Measurements from ENCODE around the gene NUDC.

The NUDC gene

GRCh38 chr1:26915204-26915842 is 6.2 kb upstream of the NUDC start:
- no peaks in the 10 kb centered on the region for H3F3A ChIP-seq (ENCODE audit: low read depth)
- no peaks in the 10 kb centered on the region for H3K4me1 ChIP-seq (ENCODE audit: insufficient read depth, low read length, poor library complexity, severe bottlenecking)
- TF ChIP-seq EZH2phosphoT487 (IDR thresholded peaks at IDR 0.05; ENCODE audit: borderline replicate concordance) = no peak
- TF ChIP-seq, protein P1, sequence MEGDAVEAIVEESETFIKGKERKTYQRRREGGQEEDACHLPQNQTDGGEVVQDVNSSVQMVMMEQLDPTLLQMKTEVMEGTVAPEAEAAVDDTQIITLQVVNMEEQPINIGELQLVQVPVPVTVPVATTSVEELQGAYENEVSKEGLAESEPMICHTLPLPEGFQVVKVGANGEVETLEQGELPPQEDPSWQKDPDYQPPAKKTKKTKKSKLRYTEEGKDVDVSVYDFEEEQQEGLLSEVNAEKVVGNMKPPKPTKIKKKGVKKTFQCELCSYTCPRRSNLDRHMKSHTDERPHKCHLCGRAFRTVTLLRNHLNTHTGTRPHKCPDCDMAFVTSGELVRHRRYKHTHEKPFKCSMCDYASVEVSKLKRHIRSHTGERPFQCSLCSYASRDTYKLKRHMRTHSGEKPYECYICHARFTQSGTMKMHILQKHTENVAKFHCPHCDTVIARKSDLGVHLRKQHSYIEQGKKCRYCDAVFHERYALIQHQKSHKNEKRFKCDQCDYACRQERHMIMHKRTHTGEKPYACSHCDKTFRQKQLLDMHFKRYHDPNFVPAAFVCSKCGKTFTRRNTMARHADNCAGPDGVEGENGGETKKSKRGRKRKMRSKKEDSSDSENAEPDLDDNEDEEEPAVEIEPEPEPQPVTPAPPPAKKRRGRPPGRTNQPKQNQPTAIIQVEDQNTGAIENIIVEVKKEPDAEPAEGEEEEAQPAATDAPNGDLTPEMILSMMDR (conservative IDR thresholded peaks at IDR 0.05; ENCODE audit: low read length) = no peak
- H3K79me2 ChIP-seq (ENCODE audit: insufficient read depth, low read length) = no peaks in the 10 kb centered on the region
- no peaks in the 10 kb centered on the region for H3K36me3 ChIP-seq (ENCODE audit: insufficient read depth, low read length)
- no peak overlapping the region for H3K9ac ChIP-seq (ENCODE audit: low read depth, low read length, poor library complexity, severe bottlenecking)
- no peak overlapping the region for H3K4me2 ChIP-seq (ENCODE audit: low read depth, low read length, poor library complexity, severe bottlenecking)
- no peak overlapping the region for H3K4me3 ChIP-seq (ENCODE audit: low read length, poor library complexity, severe bottlenecking)
- no peak overlapping the region for H2AFZ ChIP-seq (ENCODE audit: low read length)
- no peaks in the 10 kb centered on the region for H3K9me2 ChIP-seq (replicated peaks; ENCODE audit: low read depth, low read length)
- no peaks in the 10 kb centered on the region for H3K27me3 ChIP-seq (ENCODE audit: insufficient read depth, low read length, poor library complexity, severe bottlenecking)
- H4K20me1 ChIP-seq (ENCODE audit: insufficient read depth, low read length, poor library complexity, severe bottlenecking) = no peaks in the 10 kb centered on the region
- H3K9me3 ChIP-seq (ENCODE audit: insufficient read depth, low read depth, low read length) = no peaks in the 10 kb centered on the region

GRCh38 chr1:26921126-26921539 is 410 bp upstream of the NUDC start:
- H3K36me3 ChIP-seq (ENCODE audit: insufficient read depth, low read length) = peaks cover 2% of the 10 kb centered on the region; the same call in 1 of the 2 replicates
- peak overlapping the region; percentile 87 for H3K4me2 ChIP-seq (ENCODE audit: low read depth, low read length, poor library complexity, severe bottlenecking)
- H2AFZ ChIP-seq (ENCODE audit: low read length) = peak overlapping the region; percentile 86
- H3K4me3 ChIP-seq (ENCODE audit: low read length, poor library complexity, severe bottlenecking) = peak overlapping the region; percentile 92
- peaks cover 32% of the 10 kb centered on the region for H3K79me2 ChIP-seq (ENCODE audit: insufficient read depth, low read length)
- no peaks in the 10 kb centered on the region for H3K9me2 ChIP-seq (replicated peaks; ENCODE audit: low read depth, low read length)
- peak overlapping the region; percentile 26 for H3K9ac ChIP-seq (ENCODE audit: low read depth, low read length, poor library complexity, severe bottlenecking)
- H3K27me3 ChIP-seq (ENCODE audit: insufficient read depth, low read length, poor library complexity, severe bottlenecking) = no peaks in the 10 kb centered on the region
- H3K9me3 ChIP-seq (ENCODE audit: insufficient read depth, low read depth, low read length) = no peaks in the 10 kb centered on the region
- peaks cover 26% of the 10 kb centered on the region for H4K20me1 ChIP-seq (ENCODE audit: insufficient read depth, low read length, poor library complexity, severe bottlenecking)
- TF ChIP-seq, protein P1 (conservative IDR thresholded peaks at IDR 0.05; ENCODE audit: low read length) = no peak
- TF ChIP-seq EZH2phosphoT487 (IDR thresholded peaks at IDR 0.05; ENCODE audit: borderline replicate concordance) = no peak
- H3K4me1 ChIP-seq (ENCODE audit: insufficient read depth, low read length, poor library complexity, severe bottlenecking) = peaks cover 32% of the 10 kb centered on the region
- H3F3A ChIP-seq (ENCODE audit: low read depth) = no peaks in the 10 kb centered on the region

- peak overlapping the region; percentile 92 for H3K4me3 ChIP-seq (ENCODE audit: low read length, poor library complexity, severe bottlenecking)
- no peak overlapping the region for H2AFZ ChIP-seq (ENCODE audit: low read length)
- H3K4me2 ChIP-seq (ENCODE audit: low read depth, low read length, poor library complexity, severe bottlenecking) = peak overlapping the region; percentile 99
- TF ChIP-seq EZH2phosphoT487 (IDR thresholded peaks at IDR 0.05; ENCODE audit: borderline replicate concordance) = no peak
- TF ChIP-seq, protein P1 (conservative IDR thresholded peaks at IDR 0.05; ENCODE audit: low read length) = no peak
- peaks cover 31% of the 10 kb centered on the region for H4K20me1 ChIP-seq (ENCODE audit: insufficient read depth, low read length, poor library complexity, severe bottlenecking)
- no peaks in the 10 kb centered on the region for H3F3A ChIP-seq (ENCODE audit: low read depth)
- peak overlapping the region; percentile 92 for H3K9ac ChIP-seq (ENCODE audit: low read depth, low read length, poor library complexity, severe bottlenecking)
- H3K9me2 ChIP-seq (replicated peaks; ENCODE audit: low read depth, low read length) = no peaks in the 10 kb centered on the region
- H3K27me3 ChIP-seq (ENCODE audit: insufficient read depth, low read length, poor library complexity, severe bottlenecking) = no peaks in the 10 kb centered on the region
- H3K36me3 ChIP-seq (ENCODE audit: insufficient read depth, low read length) = peaks cover 14% of the 10 kb centered on the region; the same call in 1 of the 2 replicates
- H3K4me1 ChIP-seq (ENCODE audit: insufficient read depth, low read length, poor library complexity, severe bottlenecking) = peaks cover 40% of the 10 kb centered on the region
- H3K79me2 ChIP-seq (ENCODE audit: insufficient read depth, low read length) = peaks cover 44% of the 10 kb centered on the region
- H3K9me3 ChIP-seq (ENCODE audit: insufficient read depth, low read depth, low read length) = no peaks in the 10 kb centered on the region
These were observed 837 bp downstream of the NUDC start for GRCh38 chr1:26922431-26922729.
